GM19372 (cell line): ENCODE measurements around the gene S1PR4.
"Not testable (repeated sequence)": the region's sequence is repeated elsewhere in the genome, so short reads cannot be mapped to it uniquely, and the experiment has no call there.

Source experiments
- ATAC-seq: cut with Tn5 transposase; IDR thresholded peaks from one replicate; pipeline ENCODE4 v1.9.1; 2021; ENCODE audit warnings: mild to moderate bottlenecking, low read depth, moderate library complexity; ENCODE audit not compliant: unreplicated experiment

S1PR4 gene

DNA sequence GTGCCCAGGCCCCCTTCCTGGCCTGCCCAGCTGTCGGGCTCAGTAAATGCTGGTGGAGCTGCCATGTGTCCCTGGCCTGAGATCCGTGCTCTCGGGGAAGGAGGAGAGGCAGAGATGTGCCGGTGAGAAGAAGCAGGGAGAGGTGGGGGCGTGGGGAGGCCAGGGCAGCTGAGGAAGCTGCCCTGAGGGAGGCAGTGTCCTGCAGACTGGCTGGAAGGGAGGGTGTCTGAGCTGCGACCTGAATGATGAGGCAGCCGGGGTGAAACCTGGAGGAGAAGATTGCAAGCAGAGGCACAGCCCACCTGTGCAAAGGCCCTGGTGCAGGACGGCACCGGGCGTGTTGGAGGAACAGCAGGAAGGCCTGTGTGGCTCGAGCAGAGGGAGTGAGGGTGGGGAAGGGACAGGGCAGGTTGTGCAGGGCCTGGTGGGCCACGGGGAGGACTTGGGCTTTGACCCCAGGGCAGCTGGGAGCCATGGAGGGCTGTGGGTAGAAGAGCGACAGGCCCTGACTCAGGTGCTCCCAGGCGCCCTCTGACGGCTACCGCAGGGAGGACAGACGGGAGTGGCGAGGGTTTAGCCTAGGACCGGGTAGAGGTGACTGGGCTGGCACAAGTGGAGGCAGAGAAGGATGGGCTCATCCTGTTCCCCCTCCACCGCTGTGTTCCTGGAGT lies 31.9 kb downstream of the S1PR4 start:
- ATAC-seq: no peak

DNA sequence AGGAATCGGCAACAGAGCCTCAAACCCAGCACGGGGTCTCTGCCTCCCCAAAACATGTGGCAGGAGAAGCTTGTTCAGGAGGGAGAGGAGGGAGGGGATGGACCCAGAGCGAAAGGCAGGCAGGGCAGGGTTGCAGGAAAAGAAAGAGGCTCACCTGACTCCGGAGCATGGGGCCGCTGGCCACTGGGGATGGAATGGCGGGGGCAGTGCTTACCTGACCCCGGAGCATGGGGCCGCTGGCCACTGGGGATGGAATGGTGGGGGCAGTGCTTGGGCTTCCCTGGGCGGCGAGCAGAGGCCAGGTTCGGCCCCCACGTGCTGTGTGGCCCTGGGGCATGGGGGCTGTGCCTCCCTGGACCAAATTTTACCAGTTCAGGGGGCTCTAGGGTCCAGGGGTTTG lies 32.6 kb downstream of the S1PR4 start:
- no peak for ATAC-seq

DNA sequence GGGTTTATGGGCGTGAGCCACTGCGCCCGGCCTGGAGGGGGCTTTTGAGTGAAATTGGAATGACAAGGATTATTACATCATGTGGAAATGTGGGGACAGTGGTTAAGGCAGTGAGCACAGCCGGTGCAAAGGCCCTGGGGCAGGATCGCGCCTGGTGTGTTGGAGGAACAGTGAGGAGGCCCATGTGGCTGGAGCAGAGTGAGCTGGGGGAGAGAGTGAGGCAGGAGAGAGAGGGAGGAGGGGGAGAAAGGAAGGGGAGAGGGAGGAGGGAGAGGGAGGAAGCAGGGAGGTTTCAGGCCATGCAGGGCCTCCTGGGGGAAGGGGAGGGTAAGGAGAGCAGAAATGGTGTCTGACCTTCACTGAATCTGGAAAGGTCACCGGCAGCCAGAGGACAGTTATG lies 34.6 kb downstream of the S1PR4 start:
- ATAC-seq: no peak

DNA sequence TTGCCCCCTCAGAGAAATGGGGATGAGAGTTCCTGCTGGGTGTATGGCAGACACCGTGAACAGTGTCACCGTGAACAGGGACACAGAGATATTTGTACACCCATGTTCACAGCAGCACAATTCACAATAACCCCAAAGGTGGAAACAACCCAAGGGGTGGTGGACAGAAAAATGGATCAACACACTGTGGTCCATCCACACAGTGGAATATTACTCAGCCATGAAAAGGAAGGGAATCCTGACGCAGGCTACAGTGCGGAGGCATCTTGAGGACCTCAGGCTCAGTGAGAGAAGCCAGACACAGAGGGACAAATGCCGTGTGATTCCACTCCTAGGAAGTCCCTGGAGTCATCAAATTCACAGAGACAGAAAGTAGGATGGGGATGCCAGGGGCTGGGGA lies 38.3 kb downstream of the S1PR4 start:
- ATAC-seq: no peak

DNA sequence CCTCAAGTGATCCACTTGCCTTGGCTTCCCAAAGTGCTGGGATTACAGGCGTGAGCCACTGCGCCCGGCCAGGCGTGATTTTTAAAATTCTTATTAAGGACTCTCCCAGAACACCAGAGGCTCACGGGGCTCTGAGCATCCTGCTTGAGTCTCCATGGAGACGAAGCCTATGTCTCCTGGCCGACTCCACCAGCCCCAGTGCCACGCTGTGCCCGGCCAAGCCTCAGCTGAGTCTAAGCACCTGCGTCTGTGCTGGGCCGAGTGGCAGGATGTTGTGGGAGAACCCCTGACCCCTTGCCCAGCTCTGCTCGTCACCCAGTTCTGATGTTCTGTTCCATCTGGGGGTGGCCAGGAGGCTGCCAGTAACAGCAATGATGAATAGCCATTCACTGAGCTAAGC lies 42.0 kb downstream of the S1PR4 start:
- no peak for ATAC-seq

DNA sequence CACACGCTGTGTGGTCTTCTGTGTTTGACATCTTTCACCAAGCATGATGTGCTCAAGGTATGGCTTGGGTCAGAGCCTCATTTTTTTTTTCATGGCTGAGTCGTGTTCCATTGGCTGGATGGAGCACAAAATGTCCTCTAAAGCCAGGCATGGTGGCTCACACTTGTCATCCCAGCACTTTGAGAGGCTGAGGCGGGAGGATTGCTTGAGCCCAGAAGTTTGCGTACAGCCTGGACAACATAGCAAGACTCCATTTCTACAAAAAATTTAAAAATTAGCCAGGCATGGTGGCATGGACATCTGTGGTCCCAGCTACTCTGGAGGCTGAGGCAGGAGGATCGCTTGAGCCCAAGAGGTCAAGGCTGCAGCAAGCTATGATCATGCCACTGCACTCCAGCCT lies 43.0 kb downstream of the S1PR4 start:
- ATAC-seq: not testable (repeated sequence)

DNA sequence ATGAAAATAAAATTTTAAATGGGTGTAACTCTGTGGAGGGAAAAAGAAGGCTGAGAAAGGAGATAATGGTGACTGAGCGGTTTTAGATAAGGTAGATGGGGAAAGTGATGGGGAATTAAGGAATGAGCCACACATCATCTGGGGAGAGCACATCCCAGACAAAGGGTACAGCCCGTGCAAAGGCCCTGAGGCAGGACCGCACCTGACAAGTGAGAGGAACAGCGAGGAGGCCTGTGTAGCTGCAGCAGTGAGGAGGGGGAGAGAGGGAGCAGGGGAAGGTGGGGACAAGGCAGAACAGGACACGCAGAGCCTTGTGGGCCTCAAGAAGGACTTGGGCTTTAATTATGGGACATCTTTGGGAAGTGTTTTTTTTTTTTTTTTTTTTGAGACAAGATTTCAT lies 44.1 kb downstream of the S1PR4 start:
- no peak for ATAC-seq

DNA sequence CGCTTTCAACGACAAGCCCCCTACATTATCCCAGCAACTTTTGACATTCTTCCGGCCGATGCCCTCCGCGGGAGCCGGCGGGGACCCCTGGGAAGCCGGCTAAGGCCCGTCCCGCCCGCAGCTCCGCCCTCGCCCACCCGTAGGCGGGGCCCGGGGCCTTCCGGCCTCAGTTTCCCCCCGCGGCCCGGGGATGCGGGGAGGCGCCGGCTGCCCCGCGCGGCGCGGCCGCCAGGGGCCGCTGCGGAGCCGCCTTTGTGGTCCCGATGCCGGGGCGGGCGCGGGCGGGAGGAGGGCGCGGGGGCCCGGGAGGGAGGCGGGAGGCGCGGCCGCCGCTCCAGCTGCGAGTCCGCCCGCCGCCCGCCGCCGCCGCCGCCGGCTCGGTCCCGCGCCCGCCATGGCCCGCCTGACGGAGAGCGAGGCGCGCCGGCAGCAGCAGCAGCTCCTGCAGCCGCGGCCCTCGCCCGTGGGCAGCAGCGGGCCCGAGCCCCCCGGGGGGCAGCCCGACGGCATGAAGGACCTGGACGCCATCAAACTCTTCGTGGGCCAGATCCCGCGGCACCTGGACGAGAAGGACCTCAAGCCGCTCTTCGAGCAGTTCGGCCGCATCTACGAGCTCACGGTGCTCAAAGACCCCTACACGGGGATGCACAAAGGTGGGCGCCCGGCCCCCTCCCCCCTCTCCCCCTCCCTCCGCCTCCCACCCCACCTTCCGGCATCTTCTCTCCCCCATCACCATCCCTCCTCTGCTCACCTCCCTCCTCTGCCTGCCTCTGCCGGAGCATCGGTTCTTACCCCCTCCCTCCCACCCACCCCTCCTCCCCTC lies 46.0 kb downstream of the S1PR4 start, which contains the start of gene CELF5:
Gene CELF5, plus strand, starts transcription at position 316 of the 823 bp plus-strand sequence. Its CDS starts 79 bp downstream, at position 395.
- ATAC-seq: no peak

DNA sequence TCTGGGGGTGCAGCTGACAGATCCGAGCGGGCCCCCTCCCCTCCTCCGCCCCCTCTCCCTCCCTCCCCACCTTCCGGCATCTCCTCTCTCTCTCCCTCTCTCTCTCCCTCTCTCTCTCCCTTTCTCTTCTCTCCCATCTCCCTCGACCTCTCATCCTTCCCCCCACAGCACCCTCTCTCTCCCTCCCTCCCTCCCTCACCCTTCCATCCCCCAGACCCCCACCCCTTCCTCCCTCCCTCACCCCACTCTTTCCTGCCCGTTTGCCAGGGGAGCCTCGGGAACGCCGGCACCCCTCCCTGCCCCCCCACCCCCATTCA lies 46.6 kb downstream of the S1PR4 start:
- ATAC-seq: no peak

DNA sequence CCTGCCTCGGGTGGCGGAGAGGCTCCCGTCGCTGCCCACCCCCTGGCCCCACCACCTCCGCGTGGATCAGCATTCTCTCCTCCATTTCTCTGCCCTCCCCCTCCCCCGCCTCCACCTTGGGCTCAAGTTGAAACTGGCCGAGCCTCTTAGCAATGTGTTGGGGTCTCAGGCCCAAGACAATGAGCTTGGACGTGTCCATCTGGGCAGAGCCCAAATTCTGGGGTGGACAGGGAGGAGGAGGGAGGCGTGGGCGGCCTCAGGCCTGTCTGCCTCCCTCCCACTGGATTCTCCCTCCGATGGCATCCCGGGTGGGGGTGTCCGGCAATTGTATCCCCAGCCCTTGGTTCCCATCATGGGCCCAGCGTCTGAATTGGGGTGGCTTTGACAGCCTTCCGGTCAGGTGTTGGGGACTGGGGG lies 47.1 kb downstream of the S1PR4 start:
- ATAC-seq: no peak

DNA sequence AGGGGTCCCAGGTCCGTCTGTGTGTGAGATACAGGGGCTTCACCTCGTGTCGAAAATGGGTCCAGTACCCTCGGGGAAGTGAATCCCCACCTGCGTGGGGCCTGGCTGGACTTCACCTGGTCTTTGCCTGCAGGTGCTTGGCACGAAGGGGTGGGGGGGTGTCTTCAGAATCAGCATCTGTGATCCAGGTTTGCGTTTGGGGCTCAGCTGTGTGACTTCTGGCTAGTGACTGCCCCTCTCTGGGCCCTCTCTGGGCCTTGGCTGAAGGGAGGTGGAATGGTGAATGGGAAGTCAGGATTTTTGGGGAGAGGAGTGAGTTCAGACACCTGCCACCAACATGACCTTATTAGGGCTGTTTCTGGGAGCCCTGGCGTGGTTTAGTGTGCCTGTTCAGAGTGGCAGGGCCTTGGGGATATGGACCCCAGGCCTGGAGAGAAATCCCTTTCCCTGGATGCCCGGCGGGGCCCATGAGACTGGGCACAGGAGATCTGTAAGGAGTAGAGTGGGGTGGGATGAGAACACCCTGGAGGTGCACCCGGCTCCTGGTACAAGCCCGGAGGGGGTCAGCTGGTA lies 48.6 kb downstream of the S1PR4 start:
- no peak for ATAC-seq

DNA sequence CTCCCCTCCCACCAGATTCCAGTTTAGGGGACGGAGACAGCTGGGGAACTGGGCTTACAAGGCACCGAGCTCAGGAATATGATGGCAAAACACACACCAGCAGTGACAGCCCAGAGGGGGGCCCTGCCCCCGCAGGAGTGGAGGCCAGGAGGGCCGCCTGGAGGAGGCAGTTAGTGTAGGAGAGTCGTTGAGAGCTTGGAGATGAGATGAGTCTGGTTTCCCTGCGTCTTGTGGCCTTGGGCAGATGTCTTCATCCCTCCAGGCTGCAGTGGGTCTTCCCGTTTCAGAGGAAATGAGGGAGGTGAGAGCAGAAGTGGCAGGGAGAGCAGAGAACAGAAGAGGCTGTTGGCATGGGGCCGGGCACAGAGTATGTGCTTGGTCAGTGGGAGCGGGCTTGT lies 50.8 kb downstream of the S1PR4 start:
- ATAC-seq: no peak
